SK-N-MC (cell line): Measurements from ENCODE around the gene HAL.

ENCODE experiments used
- DNase-seq: peaks from one replicate; pipeline ENCODE4 v3.0.0-alpha.2; 2011; ENCODE audit warnings: low read depth, low spot score
- H3K27ac ChIP-seq: fragments of 200-600 bp; sonication (generic); 2 replicates; pipeline ENCODE4 v1.5.1; 2016; ENCODE audit warnings: mixed run types
- H3K36me3 ChIP-seq: fragments of 200-600 bp; sonication (generic); 2 replicates; pipeline ENCODE4 v1.6.1; 2017; ENCODE audit warnings: antibody characterized with exemption, low read length, mixed read lengths; ENCODE audit not compliant: insufficient read depth
- H3K4me3 ChIP-seq: fragments of 200-600 bp; sonication (generic); 2 replicates; pipeline ENCODE4 v1.5.1; 2016
- H3K9ac ChIP-seq: fragments of 200-600 bp; sonication (generic); 2 replicates; pipeline ENCODE4 v1.8.0; 2017; ENCODE audit warnings: mixed run types, mixed read lengths; ENCODE audit not compliant: insufficient read length
- H3K9me3 ChIP-seq: fragments of 200-600 bp; sonication (generic); 2 replicates; pipeline ENCODE4 v1.6.1; 2017; ENCODE audit warnings: low read depth, mild to moderate bottlenecking, antibody characterized with exemption, low read length, moderate library complexity, mixed read lengths
- EZH2 ChIP-seq: fragments of 200-600 bp; sonication (generic); IDR thresholded peaks from one replicate; pipeline ENCODE4 v1.6.1; 2017; ENCODE audit warnings: antibody characterized with exemption
- FOXP2 ChIP-seq: optimal IDR thresholded peaks from 2 replicates; pipeline ENCODE3; 2011; ENCODE audit warnings: mild to moderate bottlenecking, moderate library complexity; ENCODE audit not compliant: insufficient read depth; ENCODE audit errors: extremely low read length, control extremely low read depth
- POLR2AphosphoS5 ChIP-seq: IDR thresholded peaks from 2 replicates; pipeline ENCODE4 v1.6.1; 2012; ENCODE audit warnings: mild to moderate bottlenecking, low read depth, low read length, borderline replicate concordance

HAL gene

GRCh38 chr12:96035283-96036236, 39.4 kb upstream of the HAL start, which contains the start of gene LTA4H:
Gene LTA4H (minus strand): TSS chr12:96035587. CDS start chr12:96035519, 68 bp downstream.
- H3K4me3 ChIP-seq: peak within 1 kb of the TSS; percentile 84
- TF ChIP-seq POLR2AphosphoS5 (peak; percentile 98), EZH2 (no peak), FOXP2 (peak; percentile 26)
- H3K36me3 ChIP-seq: no peaks in the 10 kb centered on the region
- H3K27ac ChIP-seq: no peak within 1 kb of the TSS
- DNase-seq: peak; percentile 99
- H3K9me3 ChIP-seq: no peaks in the 10 kb centered on the region
- H3K9ac ChIP-seq: peak within 1 kb of the TSS; percentile 68

- Histone ChIP-seq H3K9me3 (no peaks in the 10 kb centered on the region), H3K9ac (peak overlapping the region; percentile 68), H3K36me3 (no peaks in the 10 kb centered on the region), H3K4me3 (peak overlapping the region; percentile 84), H3K27ac (no peak overlapping the region)
- no peak for DNase-seq
- TF ChIP-seq POLR2AphosphoS5 (no peak), FOXP2 (no peak), EZH2 (no peak)
Measured at GRCh38 chr12:96034621-96035282, 38.6 kb upstream of the HAL start.

DNA sequence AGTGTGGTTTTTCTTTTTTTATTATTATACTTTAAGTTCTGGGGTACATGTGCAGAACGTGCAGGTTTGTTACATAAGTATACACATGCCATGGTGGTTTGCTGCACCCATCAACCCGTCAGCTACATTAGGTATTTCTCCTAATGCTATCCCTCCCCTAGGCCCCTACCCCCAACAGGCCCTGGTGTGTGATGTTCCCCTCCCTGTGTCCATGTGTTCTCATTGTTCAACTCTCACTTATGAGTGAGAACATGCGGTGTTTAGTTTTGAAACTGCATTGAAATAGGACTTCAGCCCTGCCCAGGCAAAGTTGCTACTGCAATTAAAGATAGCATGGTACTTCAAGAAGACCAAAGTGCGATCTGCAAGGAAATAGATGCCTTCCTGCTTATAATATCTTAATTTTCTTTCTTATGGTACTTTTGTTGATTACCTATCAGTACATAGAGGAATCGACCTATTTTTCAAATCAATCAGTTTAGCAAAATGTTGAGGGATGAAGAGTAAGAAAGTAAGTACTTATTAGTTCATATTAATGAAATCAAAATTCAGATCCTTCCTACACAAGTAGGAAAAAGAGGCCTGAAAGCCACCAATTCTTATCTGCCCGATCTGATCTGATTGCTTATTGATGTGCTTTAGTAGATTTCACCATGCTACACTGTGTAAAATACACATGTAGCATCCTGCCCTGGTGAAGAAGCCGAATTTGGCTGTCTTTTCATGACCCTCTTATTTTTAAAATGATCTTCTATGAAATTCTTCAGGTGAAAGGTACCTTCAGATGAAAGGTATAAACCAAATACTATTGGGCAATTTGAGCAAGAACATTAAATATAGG, 37.6 kb upstream of the HAL start:
- TF ChIP-seq FOXP2: no peak
- no peak for TF ChIP-seq EZH2
- TF ChIP-seq POLR2AphosphoS5: no peak
- no peaks in the 10 kb centered on the region for H3K36me3 ChIP-seq
- H3K4me3 ChIP-seq: peak overlapping the region; percentile 84
- H3K9ac ChIP-seq: peak overlapping the region; percentile 68
- H3K9me3 ChIP-seq: no peaks in the 10 kb centered on the region
- no peak overlapping the region for H3K27ac ChIP-seq
- DNase-seq: no peak

DNA sequence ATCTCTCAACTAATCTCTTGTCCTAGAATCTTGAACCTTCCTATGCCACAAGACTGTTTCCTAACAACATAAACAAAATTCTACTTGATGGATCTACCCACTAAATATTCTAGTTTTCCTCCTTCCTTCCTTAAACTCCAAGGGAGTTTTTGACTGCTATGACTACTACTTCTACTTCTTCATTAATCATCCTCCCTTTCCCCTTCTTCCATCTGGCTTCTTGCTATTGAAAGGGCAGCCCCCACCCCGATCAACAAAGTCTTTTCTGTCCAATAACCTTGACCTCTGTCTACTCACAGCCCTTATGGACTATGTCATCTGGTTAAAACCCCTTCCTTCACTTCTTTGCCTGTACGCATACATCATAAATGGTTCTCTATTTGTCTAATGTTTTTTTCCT, 33.7 kb upstream of the HAL start:
- Histone ChIP-seq H3K4me3 (no peak overlapping the region), H3K27ac (no peak overlapping the region), H3K9me3 (no peaks in the 10 kb centered on the region), H3K9ac (no peak overlapping the region), H3K36me3 (peaks cover 22% of the 10 kb centered on the region)
- no peak for DNase-seq
- TF ChIP-seq EZH2 (no peak), FOXP2 (no peak), POLR2AphosphoS5 (no peak)

DNA sequence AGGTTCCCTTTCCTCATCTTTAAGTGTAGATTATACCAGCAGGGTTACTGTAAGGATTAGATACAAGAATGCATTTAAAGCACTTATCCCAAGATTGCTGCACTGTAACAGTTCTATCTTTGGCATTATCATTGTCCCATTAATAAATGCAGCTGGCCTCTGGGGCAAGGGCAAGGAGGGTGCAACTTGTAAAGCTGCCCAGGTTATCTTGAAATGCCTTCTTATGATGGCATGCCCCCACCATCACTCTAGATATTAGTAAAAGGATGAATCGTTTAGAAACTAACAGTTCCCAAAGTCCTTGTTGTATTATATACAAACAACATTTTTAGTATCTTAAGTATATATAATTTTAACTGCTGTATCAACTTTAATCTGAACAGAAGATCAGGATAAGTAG, 32.4 kb upstream of the HAL start:
- no peak for DNase-seq
- H3K4me3 ChIP-seq: no peak overlapping the region
- H3K9ac ChIP-seq: no peak overlapping the region
- no peak for TF ChIP-seq FOXP2
- TF ChIP-seq EZH2: no peak
- peaks cover 26% of the 10 kb centered on the region for H3K36me3 ChIP-seq
- H3K27ac ChIP-seq: no peak overlapping the region
- no peaks in the 10 kb centered on the region for H3K9me3 ChIP-seq

DNA sequence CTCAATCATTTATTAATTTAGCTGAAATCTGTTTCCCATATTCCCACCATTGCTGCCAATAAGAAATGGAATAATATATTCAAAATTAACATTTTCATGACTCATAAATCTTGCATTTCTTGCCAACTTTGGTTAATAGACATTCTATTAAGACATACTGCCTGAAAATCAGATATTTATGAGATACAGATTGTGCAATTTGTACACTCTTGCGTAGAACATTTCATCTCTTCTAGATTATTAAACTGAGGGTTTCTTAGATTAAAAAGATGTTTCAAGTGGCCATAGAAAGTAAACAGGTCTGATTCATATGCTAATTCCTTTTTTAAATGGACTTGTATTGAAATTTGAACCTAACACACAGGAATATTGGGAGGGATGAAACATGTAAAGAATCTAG, 30.2 kb upstream of the HAL start:
- H3K9me3 ChIP-seq: no peaks in the 10 kb centered on the region
- no peak for DNase-seq
- no peak overlapping the region for H3K4me3 ChIP-seq
- peaks cover 40% of the 10 kb centered on the region for H3K36me3 ChIP-seq
- TF ChIP-seq EZH2 (no peak), POLR2AphosphoS5 (no peak), FOXP2 (no peak)
- H3K9ac ChIP-seq: no peak overlapping the region
- no peak overlapping the region for H3K27ac ChIP-seq

DNA sequence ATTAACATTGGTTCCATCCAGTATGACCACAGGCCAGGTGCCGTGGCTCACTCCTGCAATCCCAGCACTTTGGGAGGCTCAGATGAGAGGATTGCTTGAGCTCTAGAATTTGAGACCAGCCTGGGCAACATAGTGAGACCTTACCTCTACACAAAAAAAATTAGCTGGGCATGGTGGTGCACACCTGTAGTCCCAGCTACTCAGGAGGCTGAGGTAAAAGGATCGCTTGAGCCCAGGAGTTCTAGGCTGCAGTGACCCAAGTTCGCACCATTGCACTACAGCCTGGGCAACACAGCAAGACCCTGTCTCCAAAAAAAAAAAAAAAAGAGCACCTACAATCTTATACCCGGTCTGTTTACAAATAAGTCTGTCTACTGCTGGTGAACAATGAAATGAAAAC, 29.4 kb upstream of the HAL start:
- H3K9ac ChIP-seq: no peak overlapping the region
- no peak for TF ChIP-seq POLR2AphosphoS5
- TF ChIP-seq EZH2: no peak
- TF ChIP-seq FOXP2: no peak
- no peaks in the 10 kb centered on the region for H3K9me3 ChIP-seq
- H3K27ac ChIP-seq: no peak overlapping the region
- H3K36me3 ChIP-seq: peaks cover 40% of the 10 kb centered on the region
- no peak for DNase-seq
- no peak overlapping the region for H3K4me3 ChIP-seq
